Left lobe of liver (tissue), 2 donors: Measurements from ENCODE around the gene GGTLC3. TPM values are rescaled to one million over a fixed set of nuclear protein-coding genes. Genes with fewer than 3 reads are reported as not detected.
"Not testable (repeated sequence)": the region's sequence is repeated elsewhere in the genome, so short reads cannot be mapped to it uniquely, and the experiment has no call there.

Experiments used
- ATAC-seq: fragments of 200-7000 bp; cut with Tn5 transposase; one replicate; pipeline ENCODE4 v1.9.1; 2020; ENCODE audit warnings: mild to moderate bottlenecking, moderate library complexity
- DNase-seq: peaks from one replicate; pipeline ENCODE4 v3.0.0-alpha.2; 2020; ENCODE audit warnings: low spot score
- total RNA-seq: library from RNA; stranded (reverse); gene quantifications from one replicate; pipeline ENCODE4 v1.2.1, GENCODE V29; 2021
- donor health status: DM: no; HTN: no; CAD: no; lungs with moderate emphysema.
- donor health status: DM: no; HTN: yes; CAD: no.

The GGTLC3 gene
- total RNA-seq: not detected

- ATAC-seq, DNase-seq: not testable (repeated sequence)
Measured at GRCh38 chr22:18518061-18518460, at the start of gene GGTLC3. GGTLC3 (minus strand) TSS chr22:18518161; CDS start chr22:18517897, 264 bp downstream.

GRCh38 chr22:18560099-18560974 lies 42.4 kb upstream of the GGTLC3 start:
- DNase-seq, ATAC-seq: not testable (repeated sequence)

DNA sequence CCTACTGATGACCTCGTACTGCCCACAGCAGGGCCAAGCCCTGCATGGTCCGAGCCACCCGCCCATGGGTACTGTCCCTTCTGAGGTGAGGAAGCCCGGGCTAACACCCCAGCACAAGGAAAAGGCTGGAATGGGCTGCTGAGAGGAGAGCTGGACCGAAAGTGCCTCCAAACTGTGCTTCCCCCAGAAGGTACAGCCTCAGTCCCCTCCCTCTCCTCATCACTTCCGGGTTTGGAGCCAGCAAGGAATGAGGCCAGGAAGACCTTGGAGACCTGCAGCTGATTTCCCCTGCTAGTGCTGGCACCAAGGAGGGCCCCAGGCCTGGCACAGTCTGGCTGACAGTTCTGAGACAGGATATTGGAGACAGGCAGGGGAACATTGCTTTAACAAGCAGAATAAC lies 41.0 kb upstream of the GGTLC3 start:
- not testable (repeated sequence) for ATAC-seq, DNase-seq

DNA sequence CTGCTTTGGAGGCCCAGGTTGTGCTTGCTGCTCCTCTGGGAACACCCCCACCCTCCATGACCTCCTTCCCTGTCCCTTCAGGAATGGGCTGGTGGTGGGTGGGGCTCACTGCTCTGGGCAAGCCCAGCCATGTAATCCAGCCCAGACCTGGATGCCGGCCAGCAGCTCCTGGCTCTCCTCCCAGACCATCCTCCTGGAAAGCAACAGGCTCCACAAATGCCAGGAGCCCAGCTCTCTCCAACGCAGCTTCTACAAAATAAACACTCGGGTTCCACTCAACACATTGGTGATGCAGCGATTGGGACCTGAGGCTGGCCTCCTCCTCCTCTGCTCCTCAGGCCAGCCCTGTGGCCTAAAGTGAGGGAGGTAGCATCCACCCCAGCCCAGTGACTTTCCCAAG lies 40.6 kb upstream of the GGTLC3 start:
- DNase-seq: not testable (repeated sequence)
- peak; percentile 78 for ATAC-seq

DNA sequence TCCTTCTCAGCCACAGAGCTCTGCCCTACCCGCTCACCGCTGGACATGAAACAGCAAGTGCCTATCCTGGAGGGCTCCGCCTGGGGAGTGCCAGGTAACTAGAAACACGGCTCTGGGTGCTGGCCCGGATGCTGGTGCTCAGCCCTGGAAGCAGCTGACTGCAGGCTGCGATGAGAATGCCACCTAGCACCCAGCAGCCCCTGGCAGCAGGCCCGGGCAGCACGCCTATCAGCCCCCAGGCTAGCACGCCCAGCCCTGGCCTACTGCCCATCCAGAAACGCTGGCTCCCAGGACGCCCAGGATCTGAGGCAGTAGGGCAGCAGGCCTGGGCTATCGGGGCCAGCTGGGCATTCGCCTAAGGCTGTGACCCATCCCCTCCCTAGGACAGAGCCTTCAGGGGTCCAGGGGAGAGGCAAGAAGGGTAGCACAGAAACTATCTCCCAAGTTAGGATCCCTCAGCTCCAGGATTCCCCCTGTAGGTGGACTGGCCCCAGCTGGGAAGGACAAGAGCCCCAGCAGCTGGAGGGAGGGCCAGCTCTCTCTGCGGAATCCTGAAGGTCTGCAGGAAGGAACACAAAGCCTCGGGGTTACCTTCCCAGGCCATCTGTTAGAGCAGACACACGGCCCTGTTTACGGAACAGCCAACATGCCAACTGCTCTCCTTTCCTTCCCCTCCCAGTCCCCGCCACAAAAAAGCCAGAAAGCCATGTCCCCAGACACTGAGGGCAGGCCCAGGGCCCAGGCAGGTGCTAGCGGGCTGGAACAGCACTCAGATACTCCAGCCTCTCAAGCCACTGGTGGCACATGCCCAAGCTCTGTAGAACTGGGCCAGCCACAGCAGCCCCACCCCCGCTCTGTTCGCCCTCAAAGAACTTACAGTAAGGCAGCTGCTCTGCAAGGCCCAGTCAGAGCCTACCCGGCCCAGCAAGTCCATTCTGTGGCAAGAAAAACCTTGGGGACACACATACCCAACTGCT lies 36.6 kb upstream of the GGTLC3 start:
- DNase-seq (peak; percentile 78), ATAC-seq (peak; percentile 64)

DNA sequence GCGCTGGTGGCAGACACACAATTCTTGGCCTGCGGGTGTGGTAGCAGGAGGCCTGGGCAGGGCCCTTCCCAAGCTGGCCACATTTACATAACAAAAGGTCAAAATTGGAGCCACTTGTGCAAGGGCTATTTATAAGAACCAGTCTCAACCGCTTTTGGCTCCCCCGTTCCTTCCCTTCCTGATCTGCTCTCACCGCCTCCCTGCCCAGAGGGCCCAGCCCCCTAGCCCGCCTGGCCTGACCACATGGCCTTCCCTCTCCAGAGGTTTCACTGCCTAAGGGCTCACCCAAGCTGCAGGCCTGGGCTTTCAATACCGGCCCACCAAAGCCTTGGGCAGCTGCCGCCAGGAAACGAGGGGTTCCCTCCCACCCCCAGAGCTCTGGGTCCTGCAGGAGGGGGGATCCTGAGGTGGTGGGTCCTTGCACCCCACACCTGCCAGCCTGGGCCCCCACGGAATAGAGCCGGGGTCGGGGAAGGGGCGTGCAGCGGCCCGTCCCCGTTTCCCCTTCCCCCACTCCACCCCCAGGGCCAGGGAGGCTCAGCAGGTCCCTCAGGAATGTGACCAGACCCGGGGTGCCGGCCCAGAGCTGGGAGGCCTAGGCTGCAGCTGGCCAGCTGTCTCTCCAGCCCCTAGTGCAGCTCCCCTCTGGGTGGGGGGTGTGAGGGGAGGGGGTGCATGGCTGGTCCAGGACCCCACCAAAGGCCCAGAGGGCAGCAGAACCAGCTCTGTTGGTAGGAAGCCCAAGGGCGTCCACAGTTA lies 35.1 kb upstream of the GGTLC3 start:
- not testable (repeated sequence) for ATAC-seq, DNase-seq

- not testable (repeated sequence) for ATAC-seq
Measured at GRCh38 chr22:18551046-18551445, 33.1 kb upstream of the GGTLC3 start.

DNA sequence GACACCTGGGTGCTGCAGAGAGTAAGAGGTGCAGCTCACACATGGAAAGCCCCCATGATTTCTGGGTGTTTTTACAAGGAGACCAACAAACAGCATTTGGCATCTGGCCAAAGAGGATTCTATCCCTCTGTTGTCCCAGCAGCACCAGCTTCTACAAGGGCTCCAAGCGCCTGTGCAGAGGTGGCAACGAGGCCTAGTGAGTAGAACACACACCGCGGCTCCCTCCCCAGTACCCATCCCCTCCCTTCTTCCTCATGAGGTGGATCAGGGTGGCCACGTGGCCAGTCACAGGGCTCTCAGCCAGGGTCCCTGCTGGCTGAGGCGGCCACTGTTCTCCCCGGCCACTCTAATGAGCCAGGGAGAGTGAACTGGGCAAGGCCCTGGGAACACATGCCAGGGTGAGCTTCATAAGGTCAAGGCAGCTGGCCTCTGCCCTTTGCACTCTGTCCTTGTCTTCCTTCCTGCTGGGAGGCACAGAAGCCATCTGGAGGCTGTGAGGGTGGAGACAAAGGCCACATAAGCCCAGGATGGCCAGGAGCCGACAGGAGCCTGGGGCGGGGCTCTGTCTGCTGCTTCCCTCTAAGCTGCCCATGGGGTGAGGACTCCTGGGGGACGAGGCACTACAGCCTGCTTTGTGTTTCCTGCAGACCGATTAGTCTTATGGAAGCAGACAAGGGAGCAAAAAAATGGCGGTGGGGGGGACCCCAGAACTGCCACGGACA lies 31.7 kb upstream of the GGTLC3 start:
- ATAC-seq: peak; percentile 80
- DNase-seq: peak; percentile 48

More at GRCh38 chr22:18551046-18551445, 33.1 kb upstream of the GGTLC3 start:
- DNase-seq: not testable (repeated sequence)

- ATAC-seq, DNase-seq: not testable (repeated sequence)
Measured at GRCh38 chr22:18544615-18545014, 26.7 kb upstream of the GGTLC3 start.

GRCh38 chr22:18543400-18543799 lies 25.4 kb upstream of the GGTLC3 start:
- not testable (repeated sequence) for ATAC-seq, DNase-seq

DNA sequence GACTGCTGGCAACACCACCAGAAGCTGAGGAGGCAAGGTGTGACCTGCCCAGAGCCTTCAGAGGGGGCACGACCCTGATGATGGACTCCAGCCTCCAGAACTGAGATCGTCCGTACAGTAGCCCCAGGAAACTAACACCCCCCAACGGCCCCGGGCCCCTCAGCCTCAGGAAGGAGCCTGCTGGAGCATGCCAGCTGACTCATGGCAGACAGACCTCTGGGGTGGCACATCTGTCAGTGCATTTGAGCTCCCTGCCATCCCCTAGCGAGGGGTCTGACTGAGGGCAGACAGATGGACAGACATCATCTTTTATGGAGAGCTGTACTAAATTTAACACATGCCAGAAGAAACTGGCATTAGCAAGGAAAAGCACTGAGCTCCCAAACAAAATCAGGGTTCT lies 22.0 kb upstream of the GGTLC3 start:
- ATAC-seq, DNase-seq: not testable (repeated sequence)

DNA sequence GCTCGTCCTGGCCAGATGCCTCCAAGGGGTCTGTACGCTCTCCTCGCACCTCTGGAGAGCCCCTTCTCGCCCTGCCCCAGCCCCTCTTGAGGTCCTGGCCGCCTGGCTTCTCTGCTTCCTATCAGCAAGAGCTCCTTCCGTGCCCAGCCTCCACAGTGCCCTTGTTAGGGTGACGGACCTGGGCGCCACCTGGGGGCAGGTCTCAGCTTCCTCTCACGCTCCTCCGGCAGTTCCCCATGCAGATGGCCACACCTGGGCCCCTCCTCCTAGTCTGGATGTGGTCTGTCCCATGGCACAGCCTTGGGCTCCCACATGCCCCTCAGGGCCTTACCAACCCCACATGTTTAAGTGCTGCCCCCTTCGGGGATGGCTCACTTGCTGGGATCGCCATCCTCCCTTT lies 16.4 kb upstream of the GGTLC3 start:
- ATAC-seq: not testable (repeated sequence)

DNA sequence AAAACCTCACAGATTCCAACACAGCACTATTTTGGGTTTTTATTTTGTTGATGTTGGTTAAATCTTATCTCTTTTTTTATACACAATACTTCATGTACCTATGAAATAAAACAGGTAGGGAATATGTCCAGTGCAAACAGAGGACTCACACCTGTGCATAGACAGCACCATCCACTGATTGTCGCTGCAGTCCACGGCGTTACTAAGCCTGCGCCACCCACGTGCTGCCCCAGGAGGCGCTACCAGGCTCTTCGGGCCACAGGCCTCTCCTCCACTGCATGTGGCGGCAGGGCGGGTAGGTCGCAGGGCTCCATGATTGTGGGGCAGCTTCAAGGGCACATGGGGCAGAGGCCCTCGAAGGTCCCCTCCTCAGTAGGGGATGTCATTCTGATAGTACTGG lies 15.7 kb upstream of the GGTLC3 start:
- DNase-seq: not testable (repeated sequence)
- ATAC-seq: peak; percentile 57

More for the DNA sequence above, 16.4 kb upstream of the GGTLC3 start:
- not testable (repeated sequence) for DNase-seq

DNA sequence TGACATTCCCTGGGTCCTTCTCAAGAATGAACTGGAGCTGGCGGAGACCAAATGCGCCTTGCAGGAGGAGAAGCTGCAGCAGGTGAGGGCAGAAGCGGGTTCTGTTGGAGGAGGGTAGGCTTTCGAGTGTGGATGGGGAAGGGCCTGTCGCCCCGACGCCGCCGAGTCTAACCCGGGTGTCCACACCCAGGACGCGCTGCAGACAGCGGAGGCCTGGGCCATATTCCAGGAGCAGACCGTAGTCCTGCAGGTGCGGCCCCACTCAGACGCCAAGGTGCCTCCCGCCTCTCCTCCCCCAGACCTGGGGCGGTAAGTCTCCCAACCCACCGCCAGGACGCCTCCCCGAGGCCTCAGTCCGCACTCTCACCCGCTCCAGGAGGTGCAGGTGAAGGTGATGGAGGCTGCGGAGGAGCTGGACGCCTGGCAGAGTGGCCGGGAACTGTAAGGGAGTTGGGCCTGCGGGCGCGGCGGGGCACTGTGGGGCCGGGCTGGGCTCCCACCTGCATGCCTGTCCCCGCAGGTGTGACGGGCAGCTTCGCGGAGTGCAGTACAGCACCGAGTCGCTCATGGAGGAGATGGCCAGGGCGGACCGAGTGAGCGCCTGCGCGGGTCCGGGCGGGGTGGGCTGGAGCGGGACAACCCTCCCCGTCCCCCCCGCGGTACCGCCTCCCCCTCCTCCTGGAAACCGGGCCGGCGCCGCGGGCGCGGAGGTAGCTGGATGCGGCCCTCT lies 11.6 kb upstream of the GGTLC3 start:
- DNase-seq: not testable (repeated sequence)
- ATAC-seq: peak; percentile 27

DNA sequence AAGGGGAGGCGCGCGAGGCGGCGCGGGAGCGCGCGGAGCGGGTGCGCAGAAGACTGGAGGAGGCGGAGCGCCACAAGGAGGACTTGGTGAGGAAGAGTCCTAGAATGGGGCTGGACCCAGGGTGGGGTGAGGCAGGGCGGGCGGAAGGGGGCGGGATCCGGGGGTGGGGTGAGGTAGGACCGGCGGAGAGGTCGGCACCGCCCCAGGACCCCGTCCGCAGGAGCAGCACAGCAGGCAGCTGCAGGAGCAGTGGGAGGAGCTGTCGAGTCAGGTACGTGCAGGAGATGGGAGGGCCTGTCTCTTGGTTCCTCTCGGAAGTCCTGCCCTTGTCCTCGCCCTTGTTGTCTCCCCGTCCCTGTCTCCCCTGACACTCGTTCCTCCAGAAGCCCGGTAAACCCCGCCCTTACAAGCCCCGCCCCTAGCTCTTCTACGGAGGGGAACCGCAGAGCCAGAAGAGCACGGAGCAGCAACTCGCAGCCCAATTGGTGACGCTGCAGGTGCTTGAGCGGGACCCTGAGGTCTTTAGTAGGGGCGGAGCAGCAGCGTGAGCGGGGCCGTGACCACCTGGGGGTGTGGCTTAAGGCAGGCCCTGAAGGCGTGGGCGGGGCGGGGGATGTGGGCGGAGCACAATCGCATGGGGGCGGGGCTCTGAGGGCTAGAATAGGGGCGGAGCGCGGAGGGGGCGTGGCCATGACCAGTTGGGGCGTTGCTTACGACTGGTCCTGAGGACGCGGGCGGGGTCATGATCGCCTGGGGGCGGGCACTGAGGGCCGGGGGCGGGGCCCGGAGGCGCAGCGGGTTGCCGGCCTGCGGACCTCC lies 10.8 kb upstream of the GGTLC3 start:
- DNase-seq (peak; percentile 90), ATAC-seq (peak; percentile 89)

DNA sequence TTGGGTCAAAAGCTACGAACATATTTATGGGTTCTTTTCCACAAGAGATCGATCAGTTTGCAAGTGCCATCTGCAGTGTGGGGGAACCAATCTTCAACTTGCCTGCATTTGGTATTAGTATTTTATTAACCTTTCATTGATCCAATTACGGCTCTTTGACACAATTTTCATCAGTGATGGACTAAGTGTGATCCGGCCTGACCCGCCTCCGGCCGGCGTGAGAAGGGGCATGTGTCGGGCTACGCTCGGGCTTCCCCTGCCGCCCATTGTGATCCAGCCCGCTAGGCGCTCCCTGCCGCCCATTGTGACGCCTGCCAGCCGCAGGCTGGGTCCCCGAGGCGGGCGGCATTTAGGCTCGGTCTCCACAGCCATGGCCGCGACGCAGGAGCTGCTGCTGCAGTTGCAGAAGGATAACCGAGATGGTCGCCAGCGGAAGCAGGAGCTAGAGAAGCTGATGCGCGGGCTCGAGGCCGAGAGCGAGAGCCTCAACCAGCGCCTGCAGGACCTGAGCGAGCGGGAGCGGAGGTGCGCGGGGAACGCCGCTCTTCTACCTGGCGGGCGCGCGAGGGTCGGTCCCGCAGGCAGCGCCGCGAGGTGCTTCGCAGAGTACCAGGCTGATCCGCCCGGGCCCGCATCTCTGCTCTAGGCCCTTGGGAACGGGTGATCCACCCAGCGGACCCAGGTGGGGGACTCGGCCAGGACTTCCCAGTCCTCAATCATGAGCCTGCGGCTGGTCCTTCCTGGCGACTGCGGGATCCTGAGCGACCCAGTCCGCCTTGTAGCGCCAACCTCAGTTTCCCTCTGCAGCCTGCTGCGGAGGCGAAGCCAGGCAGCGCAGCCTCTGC lies 10.0 kb upstream of the GGTLC3 start, which contains the start of gene TMEM191B:
Gene TMEM191B (plus strand): TSS at position 51 of the 845 bp plus-strand sequence. CDS start 179 bp downstream, at position 230.
- DNase-seq: not testable (repeated sequence)
- peak; percentile 6 for ATAC-seq

- not testable (repeated sequence) for DNase-seq
- peak; percentile 74 for ATAC-seq
Measured at GRCh38 chr22:18523328-18523727, 5.4 kb upstream of the GGTLC3 start.
